ENCODE data around the gene CBFA2T3. TPM values are rescaled to one million over a fixed set of nuclear protein-coding genes. Genes with fewer than 3 reads are reported as not detected.
A peak's percentile ranks its signal among the peaks of the same experiment; 100 is the strongest.
"Not testable (repeated sequence)": the region's sequence is repeated elsewhere in the genome, so short reads cannot be mapped to it uniquely, and the experiment has no call there.

Gene CBFA2T3
- total and polyA plus RNA-seq, 2 donors: 11.2 to 19.1 TPM

DNA sequence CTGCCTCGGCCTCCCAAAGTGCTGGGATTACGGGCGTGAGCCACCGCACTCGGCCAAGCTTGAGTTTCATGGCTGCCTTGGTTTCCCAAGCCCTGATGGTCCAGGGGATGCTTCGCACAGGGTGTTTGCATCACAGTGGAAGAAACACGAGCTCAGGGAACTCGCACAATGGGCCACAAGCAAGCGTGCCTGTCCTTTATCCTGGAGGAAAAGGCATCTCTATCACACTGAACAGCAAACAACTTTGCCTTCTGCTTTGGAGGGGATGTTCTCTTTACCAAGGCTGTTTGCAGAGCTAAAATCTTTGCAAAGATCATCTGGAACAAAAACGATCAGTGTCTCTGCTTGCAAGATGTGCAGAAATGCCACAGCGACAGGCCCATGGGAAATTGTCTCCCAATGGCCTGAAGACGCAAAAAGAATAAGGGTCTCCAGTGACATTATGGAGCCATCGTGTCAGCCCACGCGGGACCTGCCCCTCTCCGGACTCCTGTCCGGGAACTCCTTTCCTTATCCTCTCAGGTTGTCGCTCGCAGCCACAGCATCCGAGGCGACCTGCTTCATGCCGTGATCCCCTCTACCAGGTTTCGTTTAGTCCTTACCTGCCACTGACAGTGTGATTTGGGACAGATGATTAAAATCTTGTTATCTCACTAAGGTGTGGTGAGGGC, 44.1 kb upstream of the CBFA2T3 start:
- H3K27me3 ChIP-seq (ENCODE audit: control insufficient read depth in 2 of 2, insufficient read depth in 1 of 2, low read length in 1 of 2): peaks cover 0 to 10% of the 10 kb centered on the region in 2 donors
- H3K4me1 ChIP-seq (ENCODE audit: control insufficient read depth in 2 of 2, insufficient read depth in 2 of 2, low read length in 2 of 2): peaks cover 3 to 50% of the 10 kb centered on the region in 2 donors
- no peak overlapping the region for H3K4me3 ChIP-seq (ENCODE audit: low read length in 2 of 2)
- 97% methylated on average over 23 of the region's 23 CpGs for WGBS
- DNase-seq (ENCODE audit: low read depth in 6 of 9, low spot score in 9 of 9): no peak
- no peak overlapping the region for H3K27ac ChIP-seq (ENCODE audit: low read depth in 1 of 2, low read length in 1 of 2)
- H3K9me3 ChIP-seq (ENCODE audit: control insufficient read depth in 2 of 2, insufficient read depth in 1 of 2, low read length in 1 of 2): peaks cover 2 to 16% of the 10 kb centered on the region in 2 donors
- H3K36me3 ChIP-seq (ENCODE audit: control insufficient read depth in 2 of 2, insufficient read depth in 2 of 2, low read length in 1 of 2): no peaks in the 10 kb centered on the region

DNA sequence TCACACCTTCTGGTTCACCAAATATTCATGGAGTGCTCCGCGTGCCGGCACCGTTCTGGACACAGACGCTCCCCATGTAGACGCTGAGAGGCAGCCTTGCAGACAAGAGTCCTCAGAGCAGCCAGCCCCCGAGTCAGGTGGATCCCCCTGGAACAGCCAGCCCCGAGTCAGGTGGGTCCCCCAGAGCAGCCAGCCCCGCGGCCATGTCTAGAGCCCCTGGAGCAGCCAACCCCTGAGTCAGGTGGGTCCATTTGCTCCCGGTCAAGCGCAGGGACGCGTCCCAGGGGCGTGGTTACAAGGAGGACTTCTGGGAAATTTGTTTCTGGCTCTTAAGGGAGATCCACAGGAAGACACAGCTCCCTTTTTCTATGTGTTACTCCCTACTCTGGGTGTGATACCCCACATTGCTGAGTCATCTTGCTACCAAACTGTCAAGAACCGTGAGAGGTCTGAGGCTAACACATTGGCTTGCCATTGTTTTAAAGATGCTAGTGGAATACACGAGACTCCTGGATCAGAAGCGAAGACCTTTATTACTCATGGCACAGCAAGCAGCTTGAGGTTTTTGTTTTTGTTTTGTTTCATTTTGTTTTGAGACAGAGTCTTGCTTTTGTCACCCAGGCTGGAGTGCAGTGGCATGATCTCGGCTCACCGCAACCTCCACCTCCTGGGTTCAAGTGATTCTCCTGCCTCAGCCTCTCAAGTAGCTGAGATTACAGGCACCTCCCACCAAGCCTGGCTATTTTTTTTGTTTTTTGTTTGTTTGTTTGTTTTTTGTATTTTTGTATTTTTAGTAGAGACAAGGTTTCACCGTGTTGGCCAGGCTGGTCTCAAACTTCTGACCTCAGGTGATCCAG, 43.3 kb upstream of the CBFA2T3 start:
- 87% methylated on average over 21 of the region's 21 CpGs for WGBS
- Histone ChIP-seq H3K27ac (ENCODE audit: low read depth in 1 of 2, low read length in 1 of 2) (no peak overlapping the region), H3K4me1 (ENCODE audit: control insufficient read depth in 2 of 2, insufficient read depth in 2 of 2, low read length in 2 of 2) (peaks cover 11 to 51% of the 10 kb centered on the region in 2 donors), H3K27me3 (ENCODE audit: control insufficient read depth in 2 of 2, insufficient read depth in 1 of 2, low read length in 1 of 2) (peaks cover 0 to 10% of the 10 kb centered on the region in 2 donors), H3K4me3 (ENCODE audit: low read length in 2 of 2) (no peak overlapping the region), H3K36me3 (ENCODE audit: control insufficient read depth in 2 of 2, insufficient read depth in 2 of 2, low read length in 1 of 2) (no peaks in the 10 kb centered on the region), H3K9me3 (ENCODE audit: control insufficient read depth in 2 of 2, insufficient read depth in 1 of 2, low read length in 1 of 2) (peaks cover 0 to 19% of the 10 kb centered on the region in 2 donors)
- no peak for DNase-seq (ENCODE audit: low read depth in 6 of 9, low spot score in 9 of 9)

DNA sequence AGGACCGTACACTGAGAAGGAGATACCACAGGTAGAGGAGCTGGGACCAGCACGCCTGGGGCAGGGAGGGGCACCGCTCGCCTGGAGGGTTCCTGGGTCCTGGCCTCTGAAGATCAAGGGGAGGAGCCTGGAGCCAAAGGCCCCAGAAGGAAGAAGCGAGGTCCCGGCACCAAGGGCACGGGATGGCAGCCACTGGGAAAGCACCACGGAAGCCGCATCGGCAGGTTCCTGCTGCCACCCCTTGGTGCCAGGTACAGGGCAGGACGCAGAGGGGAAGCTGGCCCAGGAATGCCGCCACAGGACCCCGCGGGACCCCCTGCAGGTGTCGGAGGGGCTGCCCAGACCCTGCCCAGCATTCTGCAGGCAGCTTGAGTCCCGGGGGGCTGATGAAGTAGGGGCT, 42.5 kb upstream of the CBFA2T3 start:
- H3K36me3 ChIP-seq (ENCODE audit: control insufficient read depth in 2 of 2, insufficient read depth in 2 of 2, low read length in 1 of 2): no peaks in the 10 kb centered on the region
- DNase-seq (ENCODE audit: low read depth in 6 of 9, low spot score in 9 of 9): no peak
- WGBS: 97% methylated on average over 16 of the region's 16 CpGs
- H3K4me3 ChIP-seq (ENCODE audit: low read length in 2 of 2): no peak overlapping the region
- peaks cover 19 to 53% of the 10 kb centered on the region in 2 donors for H3K4me1 ChIP-seq (ENCODE audit: control insufficient read depth in 2 of 2, insufficient read depth in 2 of 2, low read length in 2 of 2)
- no peak overlapping the region for H3K27ac ChIP-seq (ENCODE audit: low read depth in 1 of 2, low read length in 1 of 2)
- H3K9me3 ChIP-seq (ENCODE audit: control insufficient read depth in 2 of 2, insufficient read depth in 1 of 2, low read length in 1 of 2): peaks cover 0 to 19% of the 10 kb centered on the region in 2 donors
- H3K27me3 ChIP-seq (ENCODE audit: control insufficient read depth in 2 of 2, insufficient read depth in 1 of 2, low read length in 1 of 2): peaks cover 0 to 10% of the 10 kb centered on the region in 2 donors

DNA sequence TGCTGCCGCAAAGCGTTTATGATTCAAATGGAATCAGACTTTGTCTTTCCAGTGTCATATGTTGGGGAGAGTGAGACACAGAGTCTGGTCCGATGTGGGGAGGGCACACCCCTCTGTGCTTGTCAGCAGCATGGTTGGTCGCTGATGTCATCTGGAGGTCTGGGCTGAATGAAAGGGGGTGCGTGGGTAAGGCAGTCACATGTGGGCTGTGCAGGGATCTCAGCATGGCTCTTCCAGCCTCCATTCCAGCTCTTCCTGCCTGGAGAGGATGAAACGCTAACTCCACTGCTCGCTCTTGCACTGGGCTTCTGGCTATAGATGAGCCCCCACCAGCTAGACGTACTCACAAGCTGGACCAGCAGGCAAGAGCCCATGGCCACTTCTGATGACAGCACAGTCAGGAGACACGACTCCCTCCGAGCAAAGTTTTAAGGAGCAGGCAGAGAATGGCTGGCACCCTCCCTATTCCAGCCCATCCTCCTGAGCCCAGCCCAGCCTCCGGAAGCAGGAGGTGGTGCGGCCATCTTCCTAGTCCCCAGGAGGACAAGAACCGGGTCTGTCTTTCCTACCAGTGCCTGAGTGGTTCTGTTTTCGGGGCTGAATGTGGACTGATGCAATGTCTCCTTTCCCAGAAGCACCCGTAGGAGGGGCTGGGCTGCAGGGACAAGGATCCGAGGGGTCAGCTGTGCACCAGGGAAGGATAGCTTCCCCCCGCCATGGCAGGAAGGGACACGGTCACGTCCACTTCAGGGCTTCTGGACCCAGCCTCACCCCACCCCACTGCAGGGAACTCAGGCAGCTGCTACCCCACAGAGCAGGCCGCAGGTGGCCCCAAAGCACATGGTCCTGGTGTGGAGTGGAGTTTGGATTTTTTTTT, 41.5 kb upstream of the CBFA2T3 start:
- Histone ChIP-seq H3K27ac (ENCODE audit: low read depth in 1 of 2, low read length in 1 of 2) (no peak overlapping the region), H3K27me3 (ENCODE audit: control insufficient read depth in 2 of 2, insufficient read depth in 1 of 2, low read length in 1 of 2) (peaks cover 0 to 8% of the 10 kb centered on the region in 2 donors), H3K36me3 (ENCODE audit: control insufficient read depth in 2 of 2, insufficient read depth in 2 of 2, low read length in 1 of 2) (no peaks in the 10 kb centered on the region), H3K4me1 (ENCODE audit: control insufficient read depth in 2 of 2, insufficient read depth in 2 of 2, low read length in 2 of 2) (peaks cover 27 to 54% of the 10 kb centered on the region in 2 donors), H3K9me3 (ENCODE audit: control insufficient read depth in 2 of 2, insufficient read depth in 1 of 2, low read length in 1 of 2) (peaks cover 0 to 14% of the 10 kb centered on the region in 2 donors), H3K4me3 (ENCODE audit: low read length in 2 of 2) (no peak overlapping the region)
- DNase-seq (ENCODE audit: low read depth in 6 of 9, low spot score in 9 of 9): no peak
- 92% methylated on average over 20 of the region's 20 CpGs for WGBS

DNA sequence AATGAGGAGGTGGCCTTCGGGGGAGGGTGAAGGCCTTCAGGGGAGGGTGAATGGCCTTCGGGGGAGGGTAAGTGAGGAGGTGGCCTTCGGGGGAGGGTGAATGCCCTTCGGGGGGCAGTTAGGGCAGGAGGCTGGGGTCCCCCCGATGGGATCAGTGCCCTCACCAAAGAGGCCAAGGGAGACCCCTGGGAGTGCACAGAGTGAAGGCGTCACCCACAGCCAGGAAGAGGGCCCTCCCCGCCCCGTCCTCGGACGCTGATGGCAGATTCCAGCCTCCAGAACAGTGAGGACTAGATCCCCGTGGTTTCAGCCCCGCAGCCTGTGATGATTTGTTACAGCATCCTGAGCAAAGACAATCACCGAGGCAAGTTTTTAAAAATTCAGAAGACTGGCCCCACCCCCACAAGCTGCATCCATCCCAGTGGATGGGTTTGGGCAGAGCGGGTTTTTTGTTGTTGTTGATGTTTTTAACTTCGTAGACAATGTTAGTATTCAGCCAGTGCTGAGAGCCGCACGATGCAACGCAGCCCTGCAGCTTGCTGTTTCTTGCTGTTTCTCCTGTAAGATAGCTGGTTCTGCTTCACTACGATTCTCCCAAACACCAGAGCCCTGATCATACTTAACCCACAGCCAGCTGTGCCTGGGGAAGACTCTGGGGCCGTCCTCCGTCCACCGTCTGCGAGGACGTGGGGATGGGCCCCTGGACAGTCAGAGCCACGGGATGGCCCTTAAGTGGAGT, 40.7 kb upstream of the CBFA2T3 start:
- Histone ChIP-seq H3K27ac (ENCODE audit: low read depth in 1 of 2, low read length in 1 of 2) (no peak overlapping the region), H3K36me3 (ENCODE audit: control insufficient read depth in 2 of 2, insufficient read depth in 2 of 2, low read length in 1 of 2) (no peaks in the 10 kb centered on the region), H3K9me3 (ENCODE audit: control insufficient read depth in 2 of 2, insufficient read depth in 1 of 2, low read length in 1 of 2) (peaks cover 0 to 14% of the 10 kb centered on the region in 2 donors), H3K4me1 (ENCODE audit: control insufficient read depth in 2 of 2, insufficient read depth in 2 of 2, low read length in 2 of 2) (peaks cover 32 to 57% of the 10 kb centered on the region in 2 donors), H3K27me3 (ENCODE audit: control insufficient read depth in 2 of 2, insufficient read depth in 1 of 2, low read length in 1 of 2) (peaks cover 0 to 8% of the 10 kb centered on the region in 2 donors), H3K4me3 (ENCODE audit: low read length in 2 of 2) (no peak overlapping the region)
- no peak for DNase-seq (ENCODE audit: low read depth in 6 of 9, low spot score in 9 of 9)
- whole genome bisulfite sequencing: 89% methylated on average over 25 of the region's 25 CpGs

DNA sequence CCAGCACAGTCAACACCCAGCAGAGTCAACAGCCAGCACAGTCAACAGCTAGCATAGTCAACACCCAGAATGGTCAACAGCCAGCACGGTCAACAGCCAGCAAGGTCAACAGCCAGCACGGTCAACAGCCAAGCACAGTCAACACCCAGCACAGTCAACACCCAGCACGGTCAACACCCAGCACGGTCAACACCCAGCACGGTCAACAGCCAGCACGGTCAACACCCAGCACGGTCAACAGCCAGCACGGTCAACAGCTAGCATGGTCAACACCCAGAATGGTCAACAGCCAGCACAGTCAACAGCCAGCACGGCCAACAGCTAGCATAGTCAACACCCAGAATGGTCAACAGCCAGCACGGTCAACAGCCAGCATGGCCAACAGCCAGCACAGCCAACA, 39.6 kb upstream of the CBFA2T3 start:
- not testable (repeated sequence) for H3K27me3 ChIP-seq (ENCODE audit: control insufficient read depth in 2 of 2, insufficient read depth in 1 of 2, low read length in 1 of 2); DNase-seq (ENCODE audit: low read depth in 6 of 9, low spot score in 9 of 9)
- 98% methylated on average over 10 of the region's 10 CpGs for WGBS

DNA sequence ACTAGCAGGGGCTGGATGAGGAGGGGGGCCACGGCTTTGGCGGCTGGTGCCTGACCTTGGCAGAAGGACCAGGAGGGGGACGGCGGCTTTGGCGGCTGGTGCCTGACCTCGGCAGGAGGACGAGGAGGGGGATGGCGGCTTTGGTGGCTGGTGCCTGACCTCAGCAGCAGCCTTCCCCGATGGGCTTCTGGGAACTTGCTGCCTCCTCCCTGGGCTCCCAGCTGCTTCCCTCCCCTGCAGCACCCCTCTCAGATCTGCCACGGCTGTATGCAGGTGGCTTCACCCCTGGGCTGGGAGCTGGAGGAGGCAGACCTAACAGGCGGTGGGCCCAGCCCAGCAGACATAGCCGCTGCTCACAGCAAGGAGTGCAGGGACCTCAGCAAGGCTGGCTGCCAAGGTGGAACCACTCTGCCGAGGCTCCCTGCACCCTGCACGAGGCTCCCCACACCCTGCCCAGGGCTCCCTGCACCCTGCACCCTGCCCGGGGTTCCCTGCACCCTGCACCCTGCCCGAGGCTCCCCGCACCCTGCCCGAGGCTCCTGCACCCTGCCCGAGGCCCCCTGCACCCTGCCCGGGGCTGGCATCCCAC, 38.4 kb upstream of the CBFA2T3 start:
- DNase-seq (ENCODE audit: low read depth in 6 of 9, low spot score in 9 of 9): peak in 3 of 9 donors; percentile 59 to 76 (median 66)
- Histone ChIP-seq H3K27me3 (ENCODE audit: control insufficient read depth in 2 of 2, insufficient read depth in 1 of 2, low read length in 1 of 2) (peaks cover 0 to 10% of the 10 kb centered on the region in 2 donors), H3K4me3 (ENCODE audit: low read length in 2 of 2) (no peak overlapping the region), H3K36me3 (ENCODE audit: control insufficient read depth in 2 of 2, insufficient read depth in 2 of 2, low read length in 1 of 2) (no peaks in the 10 kb centered on the region), H3K9me3 (ENCODE audit: control insufficient read depth in 2 of 2, insufficient read depth in 1 of 2, low read length in 1 of 2) (peaks cover 0 to 17% of the 10 kb centered on the region in 2 donors), H3K4me1 (ENCODE audit: control insufficient read depth in 2 of 2, insufficient read depth in 2 of 2, low read length in 2 of 2) (peaks cover 32 to 50% of the 10 kb centered on the region in 2 donors), H3K27ac (ENCODE audit: low read depth in 1 of 2, low read length in 1 of 2) (peak overlapping the region in 1 of 2 donors; percentile 2)
- 58% methylated on average over 20 of the region's 20 CpGs for WGBS

More for the DNA sequence above, 39.6 kb upstream of the CBFA2T3 start:
- peaks cover 0 to 14% of the 10 kb centered on the region in 2 donors for H3K9me3 ChIP-seq (ENCODE audit: control insufficient read depth in 2 of 2, insufficient read depth in 1 of 2, low read length in 1 of 2)
- not testable (repeated sequence) for H3K4me3 ChIP-seq (ENCODE audit: low read length in 2 of 2); H3K36me3 ChIP-seq (ENCODE audit: control insufficient read depth in 2 of 2, insufficient read depth in 2 of 2, low read length in 1 of 2); H3K27ac ChIP-seq (ENCODE audit: low read depth in 1 of 2, low read length in 1 of 2)
- H3K4me1 ChIP-seq (ENCODE audit: control insufficient read depth in 2 of 2, insufficient read depth in 2 of 2, low read length in 2 of 2): peaks cover 32 to 50% of the 10 kb centered on the region in 2 donors

All from thymus (tissue), 11 donors.